Mononuclear cell (primary cell): ENCODE data around the gene ZNF2. TPM values are rescaled to one million over a fixed set of nuclear protein-coding genes. Genes with fewer than 3 reads are reported as not detected.

Source experiments
- total RNA-seq: library from RNA; depleted of rRNA; stranded (reverse); fragments of >200 nt; gene quantifications from one replicate; pipeline ENCODE4 v1.2.3, GENCODE V29; 2012

ZNF2 gene
- total RNA-seq, 1 donor: 0.10 TPM

Other genes with a start within 250 kb of the ZNF2 start
- gene MAL, start 140.1 kb upstream of the ZNF2 start, total RNA-seq: 30.4 TPM
- 14.5 TPM for gene MRPS5, start 44.0 kb upstream of the ZNF2 start, total RNA-seq
- gene ZNF514, start 6.0 kb upstream of the ZNF2 start, total RNA-seq: 6.9 TPM
- 1.2 TPM for gene ZNF892, start 41.7 kb downstream of the ZNF2 start, total RNA-seq
- 0.31 TPM for gene PROM2, start 108.6 kb downstream of the ZNF2 start, total RNA-seq
- not detected for gene KCNIP3, start 131.5 kb downstream of the ZNF2 start, total RNA-seq
- 12.2 TPM for gene FAHD2A, start 236.9 kb downstream of the ZNF2 start, total RNA-seq